ENCODE results near the gene ACOT6.
A peak's percentile ranks its signal among the peaks of the same experiment; 100 is the strongest.
"Not testable (repeated sequence)": the region's sequence is repeated elsewhere in the genome, so short reads cannot be mapped to it uniquely, and the experiment has no call there.

Gene ACOT6

GRCh38 chr14:73645248-73645610 is 32.9 kb downstream of the ACOT6 start:
- DNase-seq (ENCODE audit: low spot score) (no peak), FAIRE-seq (peak; percentile 91)

- FAIRE-seq (peak; percentile 9), DNase-seq (ENCODE audit: low spot score) (no peak)
Measured at GRCh38 chr14:73651005-73651404, 38.7 kb downstream of the ACOT6 start.

- DNase-seq (ENCODE audit: low spot score) (no peak), FAIRE-seq (no peak)
Measured at GRCh38 chr14:73655851-73656250, 43.5 kb downstream of the ACOT6 start.

GRCh38 chr14:73659202-73659601 is 46.9 kb downstream of the ACOT6 start:
- not testable (repeated sequence) for DNase-seq (ENCODE audit: low spot score)

GRCh38 chr14:73660511-73660910 is 48.2 kb downstream of the ACOT6 start:
- FAIRE-seq (no peak), DNase-seq (ENCODE audit: low spot score) (no peak)

More at GRCh38 chr14:73659202-73659601, 46.9 kb downstream of the ACOT6 start:
- not testable (repeated sequence) for FAIRE-seq

GRCh38 chr14:73661872-73662271 is 49.6 kb downstream of the ACOT6 start:
- no peak for FAIRE-seq
- DNase-seq (ENCODE audit: low spot score), result no peak

GRCh38 chr14:73662487-73662943 is 50.2 kb downstream of the ACOT6 start:
- DNase-seq (ENCODE audit: low spot score), result peak; percentile 91
- peak; percentile 97 for FAIRE-seq

- FAIRE-seq (peak; percentile 76), DNase-seq (ENCODE audit: low spot score) (no peak)
Measured at GRCh38 chr14:73663548-73664212, 51.4 kb downstream of the ACOT6 start.

- DNase-seq (ENCODE audit: low spot score) (no peak), FAIRE-seq (no peak)
Measured at GRCh38 chr14:73665130-73665529, 52.8 kb downstream of the ACOT6 start.

- no peak for DNase-seq (ENCODE audit: low spot score)
- FAIRE-seq, result no peak
Measured at GRCh38 chr14:73666583-73666982, 54.3 kb downstream of the ACOT6 start.

- DNase-seq (ENCODE audit: low spot score) (no peak), FAIRE-seq (no peak)
Measured at GRCh38 chr14:73667854-73668253, 55.5 kb downstream of the ACOT6 start.

Measured in urothelium cell line (cell line).